SU-DHL-6 (cell line): Measurements from ENCODE around the gene PAM16.
A peak's percentile ranks its signal among the peaks of the same experiment; 100 is the strongest.

ENCODE experiments used
- H2AFZ ChIP-seq: fragments of 200-600 bp; sonication (generic); 2 replicates; pipeline ENCODE4 v1.6.1; 2014; ENCODE audit warnings: low read depth, mild to moderate bottlenecking, moderate library complexity, mixed read lengths, antibody characterized with exemption, low read length; ENCODE audit not compliant: severe bottlenecking
- H3F3A ChIP-seq: fragments of 200-600 bp; shearing (Covaris generic); 2 replicates; pipeline ENCODE4 v1.6.0; 2016; ENCODE audit warnings: antibody characterized with exemption, mild to moderate bottlenecking; ENCODE audit not compliant: insufficient read depth
- H3K27ac ChIP-seq: fragments of 200-600 bp; sonication (generic); 2 replicates; pipeline ENCODE4 v1.5.1; 2016; ENCODE audit warnings: low read depth, mild to moderate bottlenecking, low read length, moderate library complexity, mixed read lengths
- H3K27me3 ChIP-seq: fragments of 200-600 bp; sonication (generic), shearing (Covaris generic); 2 replicates; pipeline ENCODE4 v1.6.0; 2014; ENCODE audit warnings: mild to moderate bottlenecking, low read length
- H3K36me3 ChIP-seq: fragments of 200-600 bp; sonication (generic); 2 replicates; pipeline ENCODE4 v1.6.1; 2014; ENCODE audit warnings: mild to moderate bottlenecking, low read length, mixed read lengths
- H3K4me2 ChIP-seq: fragments of 300-600, 200-600 bp; shearing (Covaris generic), sonication (generic); 2 replicates; pipeline ENCODE4 v1.6.0; 2014; ENCODE audit warnings: low read length, low read depth, mild to moderate bottlenecking; ENCODE audit not compliant: poor library complexity, severe bottlenecking
- H3K4me3 ChIP-seq: fragments of 200-600 bp; sonication (generic); 2 replicates; pipeline ENCODE4 v1.5.1; 2014; ENCODE audit warnings: antibody characterized with exemption, low read length, mild to moderate bottlenecking, mixed read lengths; ENCODE audit not compliant: insufficient read depth, poor library complexity, severe bottlenecking
- H3K79me2 ChIP-seq: fragments of 200-600 bp; sonication (generic); 2 replicates; pipeline ENCODE4 v1.6.1; 2014; ENCODE audit warnings: mild to moderate bottlenecking, low read length, moderate library complexity; ENCODE audit not compliant: insufficient read depth
- H3K9ac ChIP-seq: fragments of 200-600 bp; sonication (generic); 2 replicates; pipeline ENCODE4 v1.7.0; 2014; ENCODE audit warnings: mild to moderate bottlenecking, low read length
- H3K9me2 ChIP-seq: fragments of 200-600 bp; sonication (generic); replicated peaks from 2 replicates; pipeline ENCODE4 v1.6.1; 2014; ENCODE audit warnings: low read length; ENCODE audit not compliant: insufficient read depth
- H3K9me3 ChIP-seq: fragments of 200-600 bp; sonication (generic); 2 replicates; pipeline ENCODE4 v1.6.1; 2014; ENCODE audit warnings: low read length, mixed read lengths; ENCODE audit not compliant: insufficient read depth
- H4K20me1 ChIP-seq: fragments of 200-600 bp; sonication (generic); 2 replicates; pipeline ENCODE4 v1.6.1; 2014; ENCODE audit warnings: low read depth, mild to moderate bottlenecking, antibody characterized with exemption, low read length, moderate library complexity, mixed read lengths
- CTCF ChIP-seq: fragments of 200-600 bp; sonication (generic); IDR thresholded peaks from one replicate; pipeline ENCODE4 v1.5.1; 2017; ENCODE audit warnings: antibody characterized with exemption, mild to moderate bottlenecking, low read length, moderate library complexity; ENCODE audit not compliant: insufficient read depth, poor library complexity, severe bottlenecking
- EZH2phosphoT487 ChIP-seq: fragments of 200-600 bp; sonication (generic), shearing (Covaris generic); conservative IDR thresholded peaks from 2 replicates; pipeline ENCODE4 v1.6.1; 2018; ENCODE audit warnings: mild to moderate bottlenecking, antibody characterized with exemption, low read length, moderate library complexity, mixed read lengths

PAM16 gene

GRCh38 chr16:4328046-4328781 is 22.9 kb downstream of the PAM16 start:
- no peak overlapping the region for H3K4me3 ChIP-seq
- TF ChIP-seq EZH2phosphoT487 (no peak), CTCF (no peak)
- no peaks in the 10 kb centered on the region for H3F3A ChIP-seq
- H3K9ac ChIP-seq, result no peak overlapping the region
- H3K36me3 ChIP-seq, result no peaks in the 10 kb centered on the region
- no peaks in the 10 kb centered on the region for H4K20me1 ChIP-seq
- H3K79me2 ChIP-seq, result no peaks in the 10 kb centered on the region
- no peaks in the 10 kb centered on the region for H3K27me3 ChIP-seq
- H3K9me3 ChIP-seq, result no peaks in the 10 kb centered on the region
- H3K4me2 ChIP-seq, result peak overlapping the region; percentile 21
- H3K9me2 ChIP-seq, result no peaks in the 10 kb centered on the region
- H2AFZ ChIP-seq, result no peak overlapping the region
- H3K27ac ChIP-seq, result no peak overlapping the region

GRCh38 chr16:4327386-4328045 is 23.6 kb downstream of the PAM16 start:
- H3K27me3 ChIP-seq, result no peaks in the 10 kb centered on the region
- no peaks in the 10 kb centered on the region for H3F3A ChIP-seq
- no peaks in the 10 kb centered on the region for H3K9me2 ChIP-seq
- no peak overlapping the region for H3K27ac ChIP-seq
- H3K9ac ChIP-seq, result no peak overlapping the region
- H4K20me1 ChIP-seq, result no peaks in the 10 kb centered on the region
- H3K4me2 ChIP-seq, result peak overlapping the region; percentile 21
- no peak for TF ChIP-seq CTCF
- no peak for TF ChIP-seq EZH2phosphoT487
- H3K79me2 ChIP-seq, result no peaks in the 10 kb centered on the region
- no peaks in the 10 kb centered on the region for H3K9me3 ChIP-seq
- H3K4me3 ChIP-seq, result no peak overlapping the region
- H2AFZ ChIP-seq, result no peak overlapping the region
- no peaks in the 10 kb centered on the region for H3K36me3 ChIP-seq

- no peak for TF ChIP-seq CTCF
- TF ChIP-seq EZH2phosphoT487, result no peak
- H3K27ac ChIP-seq, result no peak overlapping the region
- H3K4me2 ChIP-seq, result no peak overlapping the region
- H3K4me3 ChIP-seq, result no peak overlapping the region
- H3K79me2 ChIP-seq, result no peaks in the 10 kb centered on the region
- H3K9me2 ChIP-seq, result no peaks in the 10 kb centered on the region
- no peaks in the 10 kb centered on the region for H3K36me3 ChIP-seq
- no peaks in the 10 kb centered on the region for H3F3A ChIP-seq
- no peaks in the 10 kb centered on the region for H3K9me3 ChIP-seq
- no peak overlapping the region for H2AFZ ChIP-seq
- H3K27me3 ChIP-seq, result no peaks in the 10 kb centered on the region
- no peak overlapping the region for H3K9ac ChIP-seq
- H4K20me1 ChIP-seq, result no peaks in the 10 kb centered on the region
Measured at GRCh38 chr16:4325253-4325758, 25.8 kb downstream of the PAM16 start.
